HEK293 (cell line): ENCODE results near the gene NEDD1.

Source experiments
- CTCF ChIA-PET: fragments of 350-600 bp; formaldehyde crosslinking; extraction: SDS; loops from one replicate; lab custom pipeline; 2021; ENCODE audit warnings: antibody characterized with exemption; lab: Yijun Ruan, JAX
- POLR2A ChIA-PET: fragments of 300-600 bp; formaldehyde crosslinking; extraction: SDS; loops from one replicate; lab custom pipeline; 2020; ENCODE audit warnings: antibody characterized with exemption, inconsistent platforms; lab: Yijun Ruan, JAX
- H3K27ac ChIP-seq: fragments of 200-500 bp; sonication (Bioruptor generic); 2 replicates; pipeline ENCODE4 v1.5.1; 2014; ENCODE audit warnings: low read depth, low read length, control low read depth, inconsistent platforms; ENCODE audit errors: extremely low read depth
- H3K36me3 ChIP-seq, 2 experiments: fragments of 200-500 bp in 1 of 2; sonication (Bioruptor generic) in 1 of 2; 1 replicate in 1 of 2; 2 replicates in 1 of 2; pipeline ENCODE4 v1.5.1; 2014 to 2017; ENCODE audit warnings: inconsistent platforms in 2 of 2, low read length in 2 of 2; ENCODE audit not compliant: control insufficient read depth in 2 of 2, insufficient read depth in 1 of 2
- H3K4me1 ChIP-seq: fragments of 200-500 bp; sonication (Bioruptor generic); 2 replicates; pipeline ENCODE4 v1.5.1; 2014; ENCODE audit warnings: mild to moderate bottlenecking, low read length, inconsistent platforms; ENCODE audit not compliant: control insufficient read depth, insufficient read depth
- H3K4me3 ChIP-seq: 2 replicates; pipeline ENCODE4 v1.5.1; 2011; ENCODE audit warnings: low read depth, mild to moderate bottlenecking, control low read depth, low read length, moderate library complexity
- H3K9me3 ChIP-seq: fragments of 200-500 bp; sonication (Bioruptor generic); 2 replicates; pipeline ENCODE4 v1.5.1; 2014; ENCODE audit warnings: low read depth, low read length, inconsistent platforms; ENCODE audit not compliant: control insufficient read depth, insufficient read depth
- BCL11A ChIP-seq: fragments of 450-650 bp; formaldehyde crosslinking; IDR thresholded peaks from 2 replicates; pipeline ENCODE4 v1.5.1; 2016; ENCODE audit warnings: low read depth, missing biosample characterization, missing genetic modification characterization
- ELK4 ChIP-seq: IDR thresholded peaks from 2 replicates; pipeline ENCODE4 v1.6.1; 2011; ENCODE audit warnings: mild to moderate bottlenecking, low read depth, low read length, borderline replicate concordance
- KLF10 ChIP-seq: fragments of 450-650 bp; IDR thresholded peaks from 2 replicates; pipeline ENCODE4 v1.5.1; 2018; ENCODE audit warnings: missing biosample characterization, mild to moderate bottlenecking, missing genetic modification characterization
- KLF9 ChIP-seq: fragments of 450-650 bp; formaldehyde crosslinking; IDR thresholded peaks from 2 replicates; pipeline ENCODE4 v1.5.1; 2016; ENCODE audit warnings: missing biosample characterization, missing genetic modification characterization, low read depth
- MZF1 ChIP-seq: fragments of 450-650 bp; formaldehyde crosslinking; IDR thresholded peaks from 2 replicates; pipeline ENCODE4 v1.5.1; 2017; ENCODE audit warnings: missing biosample characterization, missing genetic modification characterization, borderline replicate concordance
- OVOL3 ChIP-seq: fragments of 450-650 bp; formaldehyde crosslinking; IDR thresholded peaks from 2 replicates; pipeline ENCODE4 v1.5.1; 2016; ENCODE audit warnings: missing biosample characterization, missing genetic modification characterization
- RBAK ChIP-seq: fragments of 450-650 bp; formaldehyde crosslinking; IDR thresholded peaks from 2 replicates; pipeline ENCODE4 v1.5.1; 2016; ENCODE audit warnings: missing biosample characterization, missing genetic modification characterization
- SALL2 ChIP-seq: fragments of 450-650 bp; formaldehyde crosslinking; IDR thresholded peaks from 2 replicates; pipeline ENCODE4 v1.5.0; 2017; ENCODE audit warnings: missing biosample characterization, mild to moderate bottlenecking, missing genetic modification characterization, borderline replicate concordance
- SCRT2 ChIP-seq: fragments of 450-650 bp; formaldehyde crosslinking; IDR thresholded peaks from 2 replicates; pipeline ENCODE4 v1.5.1; 2016; ENCODE audit warnings: missing biosample characterization, missing genetic modification characterization
- SP3 ChIP-seq: fragments of 450-650 bp; formaldehyde crosslinking; IDR thresholded peaks from 2 replicates; pipeline ENCODE4 v1.5.1; 2016; ENCODE audit warnings: missing biosample characterization, missing genetic modification characterization
- WT1 ChIP-seq: fragments of 450-650 bp; formaldehyde crosslinking; IDR thresholded peaks from 2 replicates; pipeline ENCODE4 v1.5.1; 2016; ENCODE audit warnings: missing biosample characterization, missing genetic modification characterization
- ZBTB21 ChIP-seq: fragments of 450-650 bp; formaldehyde crosslinking; IDR thresholded peaks from 2 replicates; pipeline ENCODE4 v1.5.1; 2017; ENCODE audit warnings: missing biosample characterization, missing genetic modification characterization
- ZBTB48 ChIP-seq: fragments of 450-650 bp; formaldehyde crosslinking; IDR thresholded peaks from 2 replicates; pipeline ENCODE4 v1.5.1; 2016; ENCODE audit warnings: missing biosample characterization, missing genetic modification characterization
- ZBTB7A ChIP-seq: fragments of 450-650 bp; formaldehyde crosslinking; IDR thresholded peaks from 2 replicates; pipeline ENCODE4 v1.5.1; 2016; ENCODE audit warnings: low read depth, missing biosample characterization, missing genetic modification characterization
- ZFP37 ChIP-seq: fragments of 450-650 bp; formaldehyde crosslinking; IDR thresholded peaks from 2 replicates; pipeline ENCODE4 v1.5.1; 2016; ENCODE audit warnings: missing biosample characterization, missing genetic modification characterization
- ZFP69B ChIP-seq: fragments of 450-650 bp; formaldehyde crosslinking; IDR thresholded peaks from 2 replicates; pipeline ENCODE4 v1.5.1; 2016; ENCODE audit warnings: missing biosample characterization, missing genetic modification characterization
- ZNF112 ChIP-seq: fragments of 450-650 bp; formaldehyde crosslinking; IDR thresholded peaks from 2 replicates; pipeline ENCODE4 v1.5.0; 2017; ENCODE audit warnings: missing biosample characterization, missing genetic modification characterization
- ZNF18 ChIP-seq: fragments of 450-650 bp; formaldehyde crosslinking; IDR thresholded peaks from 2 replicates; pipeline ENCODE4 v1.5.1; 2016; ENCODE audit warnings: missing biosample characterization, missing genetic modification characterization
- ZNF23 ChIP-seq: fragments of 450-650 bp; formaldehyde crosslinking; IDR thresholded peaks from 2 replicates; pipeline ENCODE4 v1.5.1; 2016; ENCODE audit warnings: missing biosample characterization, missing genetic modification characterization, borderline replicate concordance
- ZNF292 ChIP-seq: fragments of 450-650 bp; formaldehyde crosslinking; IDR thresholded peaks from 2 replicates; pipeline ENCODE4 v1.5.1; 2016; ENCODE audit warnings: low read depth, missing biosample characterization, missing genetic modification characterization, borderline replicate concordance
- ZNF391 ChIP-seq: fragments of 450-650 bp; formaldehyde crosslinking; IDR thresholded peaks from 2 replicates; pipeline ENCODE4 v1.5.1; 2016; ENCODE audit warnings: low read depth, missing biosample characterization, missing genetic modification characterization, borderline replicate concordance
- ZNF449 ChIP-seq: fragments of 450-650 bp; formaldehyde crosslinking; IDR thresholded peaks from 2 replicates; pipeline ENCODE4 v1.5.1; 2017; ENCODE audit warnings: missing biosample characterization, mild to moderate bottlenecking, missing genetic modification characterization, moderate library complexity
- ZNF513 ChIP-seq: fragments of 450-650 bp; IDR thresholded peaks from 2 replicates; pipeline ENCODE4 v1.5.1; 2018; ENCODE audit warnings: missing biosample characterization, missing genetic modification characterization
- ZNF548 ChIP-seq: fragments of 450-650 bp; formaldehyde crosslinking; IDR thresholded peaks from 2 replicates; pipeline ENCODE4 v1.5.1; 2016; ENCODE audit warnings: missing biosample characterization, missing genetic modification characterization
- ZNF610 ChIP-seq: fragments of 450-650 bp; formaldehyde crosslinking; IDR thresholded peaks from 2 replicates; pipeline ENCODE4 v1.5.1; 2016; ENCODE audit warnings: missing biosample characterization, missing genetic modification characterization, borderline replicate concordance
- ZNF707 ChIP-seq: fragments of 450-650 bp; formaldehyde crosslinking; IDR thresholded peaks from 2 replicates; pipeline ENCODE4 v1.5.1; 2016; ENCODE audit warnings: missing biosample characterization, missing genetic modification characterization
- ZNF76 ChIP-seq: fragments of 450-650 bp; formaldehyde crosslinking; IDR thresholded peaks from 2 replicates; pipeline ENCODE4; 2016; ENCODE audit warnings: low read depth, missing biosample characterization, missing genetic modification characterization, borderline replicate concordance
- ZNF768 ChIP-seq: fragments of 450-650 bp; formaldehyde crosslinking; IDR thresholded peaks from 2 replicates; pipeline ENCODE4 v1.5.1; 2018; ENCODE audit warnings: missing biosample characterization, mild to moderate bottlenecking, missing genetic modification characterization
- ZNF785 ChIP-seq: fragments of 450-650 bp; formaldehyde crosslinking; IDR thresholded peaks from 2 replicates; pipeline ENCODE4 v1.5.1; 2016; ENCODE audit warnings: missing biosample characterization, missing genetic modification characterization
- ZNF792 ChIP-seq: fragments of 450-650 bp; formaldehyde crosslinking; IDR thresholded peaks from 2 replicates; pipeline ENCODE4 v1.5.1; 2016; ENCODE audit warnings: missing biosample characterization, missing genetic modification characterization
- ZNF830 ChIP-seq: fragments of 450-650 bp; IDR thresholded peaks from 2 replicates; pipeline ENCODE4 v1.5.0; 2018; ENCODE audit warnings: missing biosample characterization, missing genetic modification characterization, low read depth, mild to moderate bottlenecking, moderate library complexity
- ZNF843 ChIP-seq: fragments of 450-650 bp; formaldehyde crosslinking; IDR thresholded peaks from 2 replicates; pipeline ENCODE4 v1.5.1; 2016; ENCODE audit warnings: missing biosample characterization, missing genetic modification characterization
- ZSCAN30 ChIP-seq: fragments of 450-650 bp; IDR thresholded peaks from 2 replicates; pipeline ENCODE4 v1.5.1; 2018; ENCODE audit warnings: missing biosample characterization, mild to moderate bottlenecking, missing genetic modification characterization, moderate library complexity

Gene NEDD1

GRCh38 chr12:96906849-96907670 lies at the start of gene NEDD1:
NEDD1 (plus strand) TSS chr12:96907257; CDS start chr12:96909760, 2,503 bp downstream.
- CTCF ChIA-PET: interaction anchor here (0.6 kb wide), 1 partner anchor 149 kb away, joined by 4 read pairs; no protein-coding TSS in a partner anchor
- H3K36me3 ChIP-seq: peaks cover 4 to 9% of the 10 kb centered on the region in 2 experiments; a peak in 2 of 3 replicates
- POLR2A ChIA-PET: no interaction called here
- no peaks in the 10 kb centered on the region for H3K9me3 ChIP-seq
- peak within 1 kb of the TSS; percentile 78 for H3K4me3 ChIP-seq
- no peaks in the 10 kb centered on the region for H3K4me1 ChIP-seq
- peak within 1 kb of the TSS; percentile 68; the same call in 1 of the 2 replicates for H3K27ac ChIP-seq
- TF ChIP-seq ZNF843 (tag by site-specific recombination) (0 out of 2 replicates have a peak, but pooled peaks have one; percentile 51), ZNF112 (tag by site-specific recombination) (no peak), ZNF610 (tag by site-specific recombination) (0 out of 2 replicates have a peak, but pooled peaks have one; percentile 44), MZF1 (tag by site-specific recombination) (no peak), SALL2 (tag by site-specific recombination) (no peak), ZNF23 (tag by site-specific recombination) (no peak), ZNF548 (no peak), ZNF18 (no peak), ZNF76 (tag by site-specific recombination) (peak; percentile 59), ZNF785 (tag by site-specific recombination) (0 out of 2 replicates have a peak, but pooled peaks have one; percentile 19), ZNF391 (no peak), ZNF449 (tag by site-specific recombination) (no peak), ZFP37 (tag by site-specific recombination) (peak; percentile 81; the same call in 1 of the 2 replicates), ZBTB7A (tag by site-specific recombination) (no peak), ZNF768 (no peak), ZBTB48 (tag by site-specific recombination) (no peak), BCL11A (no peak), ZNF792 (tag by site-specific recombination) (no peak), OVOL3 (tag by site-specific recombination) (no peak), RBAK (tag by site-specific recombination) (no peak), WT1 (no peak), KLF10 (peak; percentile 70), ZBTB21 (peak; percentile 95), KLF9 (tag by site-specific recombination) (0 out of 2 replicates have a peak, but pooled peaks have one; percentile 24), SP3 (peak; percentile 64; the same call in 1 of the 2 replicates), SCRT2 (tag by site-specific recombination) (0 out of 2 replicates have a peak, but pooled peaks have one; percentile 18), ZFP69B (0 out of 2 replicates have a peak, but pooled peaks have one; percentile 11), ZNF707 (tag by site-specific recombination) (no peak), ZNF830 (tag by site-specific recombination) (no peak), ZNF292 (tag by site-specific recombination) (no peak), ZSCAN30 (tag by site-specific recombination) (peak; percentile 71), ZNF513 (no peak), ELK4 (no peak)
